GM21717 (cell line): ENCODE data around the gene CACNA1B.
"Not testable (repeated sequence)": the region's sequence is repeated elsewhere in the genome, so short reads cannot be mapped to it uniquely, and the experiment has no call there.

Experiments used
- ATAC-seq: cut with Tn5 transposase; IDR thresholded peaks from one replicate; pipeline ENCODE4 v1.9.1; 2021; ENCODE audit warnings: mild to moderate bottlenecking, moderate library complexity; ENCODE audit not compliant: unreplicated experiment

The CACNA1B gene

DNA sequence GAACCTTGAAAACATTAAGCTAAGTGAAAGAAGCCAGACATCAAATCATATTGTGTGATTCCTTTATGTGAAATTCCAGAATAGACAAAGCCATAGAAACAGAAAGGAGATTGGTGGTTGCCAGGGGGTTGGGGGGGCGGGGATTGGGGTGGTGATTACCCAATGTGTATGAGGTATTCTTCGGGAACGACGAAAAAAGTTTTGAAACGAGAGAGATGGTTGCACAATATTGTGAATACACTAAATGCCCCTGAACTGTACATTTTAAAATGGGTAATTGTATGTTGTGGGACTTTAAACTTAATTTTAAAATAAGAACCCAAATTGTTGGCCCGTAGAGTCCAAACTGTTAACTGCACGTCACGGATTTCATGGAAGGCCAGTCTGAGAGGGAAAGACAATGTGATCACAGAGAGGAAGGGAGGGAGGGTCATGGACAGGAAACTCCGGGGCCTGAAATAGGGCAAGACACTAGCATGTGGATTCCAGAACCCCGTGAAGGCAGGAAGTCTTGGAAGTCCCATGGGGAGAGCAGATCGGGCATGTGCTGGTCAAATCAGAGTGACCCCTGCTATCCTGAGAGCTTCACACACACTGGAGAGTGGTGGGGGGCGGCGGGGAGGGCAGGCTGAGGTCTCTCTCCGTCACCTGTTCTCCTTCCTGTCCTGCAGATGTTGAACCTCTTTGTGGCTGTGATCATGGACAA lies 218.4 kb downstream of the CACNA1B start:
- ATAC-seq = no peak

DNA sequence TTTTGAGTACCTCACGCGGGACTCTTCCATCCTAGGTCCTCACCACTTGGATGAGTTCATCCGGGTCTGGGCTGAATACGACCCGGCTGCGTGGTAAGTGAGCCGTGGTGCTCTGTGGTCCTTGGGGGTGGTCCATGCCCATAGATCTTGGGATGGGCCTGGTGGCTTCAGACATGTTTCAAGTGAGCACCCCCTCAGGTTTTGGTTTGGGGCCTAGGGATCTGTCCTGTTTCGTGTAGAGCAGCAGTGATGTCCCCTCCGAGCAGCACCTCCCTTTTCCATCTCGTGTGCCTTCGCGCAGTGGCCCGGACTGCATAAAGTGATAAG lies 218.9 kb downstream of the CACNA1B start:
- no peak for ATAC-seq

DNA sequence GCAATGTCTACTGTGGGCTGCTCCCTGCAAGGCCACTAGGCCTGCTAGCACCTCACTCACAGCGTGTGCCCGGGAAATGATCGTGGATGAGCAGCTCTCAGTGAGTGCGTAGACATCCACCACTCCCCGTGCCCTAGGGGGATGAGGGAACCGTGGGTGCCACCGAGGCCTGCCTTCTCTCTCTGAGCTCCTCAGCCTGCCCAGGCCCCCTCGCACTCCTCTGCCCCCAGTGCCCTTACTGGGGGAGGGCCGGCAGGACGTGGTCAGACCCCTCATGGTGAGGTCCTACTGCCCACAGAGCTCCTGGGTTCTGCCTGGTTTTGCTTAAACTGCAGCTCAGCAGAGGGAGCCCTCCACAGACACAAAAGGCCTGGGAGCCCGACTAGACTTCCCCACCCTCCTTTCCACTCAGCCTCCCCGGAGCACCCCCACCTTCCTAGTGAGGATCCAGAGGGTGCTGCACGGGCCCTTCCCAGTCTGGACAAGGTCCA lies 220.0 kb downstream of the CACNA1B start:
- no peak for ATAC-seq

DNA sequence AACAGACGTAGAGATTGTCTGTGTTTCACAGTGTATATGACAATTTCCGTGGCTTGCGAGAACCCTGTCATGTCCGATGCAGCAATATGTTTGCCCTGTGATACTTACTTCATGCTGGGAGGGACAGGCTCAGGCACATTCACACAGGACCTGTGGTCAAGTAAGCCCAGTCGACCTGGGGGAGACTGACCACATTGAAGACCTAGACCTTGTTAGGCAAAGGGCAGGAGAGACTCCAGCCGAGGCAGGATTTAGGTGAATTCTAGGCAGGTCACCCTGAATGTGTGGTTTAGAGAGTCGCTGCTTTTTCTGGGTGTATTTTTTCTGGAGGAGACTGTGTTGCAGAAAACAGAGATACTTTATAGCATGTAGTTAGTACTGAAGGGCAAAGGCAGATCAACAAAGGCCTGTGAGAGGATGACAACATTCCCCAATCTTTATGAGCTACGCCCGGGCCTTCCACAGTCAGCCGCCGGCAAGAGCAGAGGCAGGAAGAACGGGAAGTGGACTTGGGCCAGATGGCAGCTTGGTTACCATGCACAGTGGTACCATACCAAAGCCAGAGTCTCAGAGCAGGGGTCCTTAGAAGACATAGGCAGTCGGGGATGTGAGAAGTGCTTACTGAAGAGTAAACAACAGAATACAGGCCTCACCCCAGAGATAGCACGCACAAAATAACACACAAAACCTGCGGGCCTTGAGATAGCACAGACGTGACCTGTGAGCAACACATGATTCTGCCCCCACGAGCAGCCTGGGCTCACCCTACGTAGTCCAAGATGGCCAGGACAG lies 220.7 kb downstream of the CACNA1B start:
- ATAC-seq = no peak

DNA sequence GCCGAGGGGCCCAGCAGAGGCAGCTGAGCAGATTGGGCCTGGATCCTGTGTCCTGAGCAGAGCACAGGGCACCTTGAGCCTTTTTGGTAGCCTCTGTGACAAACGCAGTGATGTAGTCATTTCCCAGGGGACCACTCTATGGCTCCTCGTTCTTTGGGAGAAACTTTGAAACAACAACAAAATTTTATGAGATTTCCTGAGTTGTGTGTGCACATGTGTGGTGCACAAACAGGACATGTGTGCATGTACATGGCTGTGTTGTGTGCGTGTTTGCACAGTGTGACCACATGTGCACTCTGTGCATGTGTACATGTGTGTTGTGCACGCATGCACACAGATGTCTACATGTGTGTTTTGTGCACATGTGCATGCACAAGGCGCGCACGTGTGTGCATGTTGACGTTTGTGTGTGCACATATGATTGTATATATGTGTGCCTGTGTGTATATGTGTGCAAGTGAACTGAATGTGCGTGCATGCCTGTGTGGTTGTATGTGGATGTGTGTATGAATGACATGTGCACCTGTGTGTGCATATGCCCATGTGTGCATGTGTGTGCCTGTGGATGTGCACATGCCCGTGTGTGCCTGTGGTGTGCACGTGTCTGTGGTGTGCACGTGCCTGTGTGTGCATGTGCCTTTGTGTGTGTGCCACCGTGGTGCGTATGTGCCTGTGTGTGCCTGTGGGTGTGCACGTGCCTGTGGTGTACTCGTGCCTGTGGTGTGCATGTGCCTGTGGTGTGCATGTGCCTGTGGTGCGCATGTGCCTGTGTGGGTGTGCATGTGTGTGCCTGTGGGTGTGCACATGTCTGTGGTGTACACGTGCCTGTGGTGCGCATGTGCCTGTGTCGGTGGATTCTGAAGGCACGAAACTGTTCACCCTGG lies 221.6 kb downstream of the CACNA1B start:
- ATAC-seq = no peak

DNA sequence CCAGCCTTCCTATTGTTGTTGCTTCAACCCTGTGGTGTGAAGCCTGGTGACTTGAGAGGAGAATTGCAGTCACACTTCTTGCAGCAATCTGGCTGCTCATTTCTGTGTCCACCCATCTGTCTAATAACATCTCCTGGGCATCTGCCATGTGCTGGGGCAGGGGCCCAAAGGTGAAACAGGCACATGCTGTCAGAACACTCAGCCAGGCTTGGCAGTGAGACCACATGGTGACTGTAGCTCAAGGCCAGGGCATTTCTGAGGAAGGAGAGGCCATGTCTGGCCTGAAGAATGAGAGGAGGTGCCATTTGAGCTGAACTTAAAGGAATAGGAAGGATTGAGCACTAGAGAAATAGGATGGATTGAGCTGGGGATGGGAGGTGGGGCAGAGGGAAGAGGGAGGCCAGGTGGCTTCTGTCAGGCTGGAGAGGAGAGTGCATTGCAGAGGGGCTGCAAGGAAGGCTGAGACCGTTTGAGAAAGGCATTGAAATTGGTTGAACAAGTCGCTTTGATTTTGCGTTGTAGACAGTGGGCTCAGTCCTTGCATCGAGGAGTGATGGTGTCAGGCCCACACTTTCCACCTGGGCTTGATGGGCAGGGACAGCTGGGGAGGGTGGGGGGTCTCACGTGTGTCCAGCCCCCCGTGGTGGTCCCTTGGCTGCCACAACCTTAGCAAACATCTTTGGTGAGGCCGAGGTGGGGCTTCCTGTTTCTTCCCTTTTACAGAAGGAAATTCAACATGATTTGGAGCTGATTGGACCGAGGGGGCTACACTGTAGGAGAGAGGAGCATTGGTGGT lies 222.4 kb downstream of the CACNA1B start:
- no peak for ATAC-seq

DNA sequence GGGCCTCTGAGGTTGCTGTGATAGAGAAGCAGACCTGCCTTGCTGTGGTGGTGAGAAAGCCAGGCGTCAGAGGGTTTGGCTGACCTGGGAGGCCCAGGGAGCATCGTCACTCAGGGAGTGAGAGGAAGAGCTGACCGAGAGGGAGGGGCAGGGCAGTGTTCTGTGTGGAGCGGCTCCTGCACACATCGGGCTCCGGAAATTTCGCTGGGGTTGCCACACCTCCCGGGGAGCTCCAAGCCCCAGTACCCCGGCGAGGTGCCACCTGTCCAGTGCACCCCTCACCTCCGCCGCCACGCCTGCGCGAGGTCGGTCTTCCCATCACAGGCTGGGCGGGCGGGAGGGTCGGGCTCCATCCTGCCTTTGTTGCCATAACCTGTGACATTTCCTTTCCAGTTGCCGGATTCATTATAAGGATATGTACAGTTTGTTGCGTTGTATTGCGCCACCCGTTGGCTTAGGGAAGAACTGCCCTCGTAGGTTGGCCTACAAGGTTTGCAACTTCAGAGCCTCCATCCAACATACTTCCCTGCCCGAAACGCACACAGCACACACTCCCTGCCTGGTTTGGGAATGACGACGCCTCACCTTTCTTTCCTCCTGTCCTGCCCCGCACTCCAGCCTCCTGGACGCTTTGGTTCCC lies 223.2 kb downstream of the CACNA1B start:
- no peak for ATAC-seq

DNA sequence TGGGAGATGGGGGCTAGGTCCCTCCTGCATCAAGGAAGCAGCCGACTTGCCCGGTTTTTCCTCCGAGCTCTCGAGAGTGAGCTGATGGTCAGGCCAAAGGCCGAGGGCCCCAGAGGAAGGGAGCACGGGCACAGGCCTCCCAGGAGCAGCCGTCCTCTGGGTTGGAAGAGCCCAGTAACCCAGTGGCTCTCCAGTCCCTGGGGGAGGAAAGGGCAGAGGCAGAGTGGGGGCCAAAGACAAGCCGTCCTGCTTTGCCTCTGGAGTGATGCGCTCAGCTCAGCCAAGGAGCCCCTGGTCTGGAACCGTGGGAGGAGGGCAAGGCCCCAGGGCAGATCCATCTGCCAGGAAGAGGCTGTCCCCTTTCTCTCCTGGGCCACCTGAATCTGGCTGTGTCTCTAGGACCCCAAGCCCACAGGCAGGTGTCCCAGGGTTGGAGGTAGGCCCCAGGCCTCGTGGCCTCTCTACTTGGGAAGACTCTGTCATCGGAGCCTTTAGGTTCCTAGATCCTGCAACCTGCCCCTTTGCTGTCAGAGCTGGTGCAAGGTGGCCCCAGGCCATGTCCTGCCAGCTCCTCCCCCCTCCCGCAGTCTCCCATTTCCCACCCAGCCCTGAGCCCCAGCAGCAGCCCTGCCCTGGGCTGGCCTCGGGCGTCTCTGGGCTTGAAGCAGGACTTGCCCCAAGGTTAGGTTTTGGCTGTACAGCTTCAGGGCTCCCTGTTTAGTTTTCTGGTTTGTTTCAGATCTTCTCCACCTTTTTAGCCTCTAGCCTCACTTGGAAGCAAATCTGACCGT lies 224.1 kb downstream of the CACNA1B start:
- no peak for ATAC-seq

DNA sequence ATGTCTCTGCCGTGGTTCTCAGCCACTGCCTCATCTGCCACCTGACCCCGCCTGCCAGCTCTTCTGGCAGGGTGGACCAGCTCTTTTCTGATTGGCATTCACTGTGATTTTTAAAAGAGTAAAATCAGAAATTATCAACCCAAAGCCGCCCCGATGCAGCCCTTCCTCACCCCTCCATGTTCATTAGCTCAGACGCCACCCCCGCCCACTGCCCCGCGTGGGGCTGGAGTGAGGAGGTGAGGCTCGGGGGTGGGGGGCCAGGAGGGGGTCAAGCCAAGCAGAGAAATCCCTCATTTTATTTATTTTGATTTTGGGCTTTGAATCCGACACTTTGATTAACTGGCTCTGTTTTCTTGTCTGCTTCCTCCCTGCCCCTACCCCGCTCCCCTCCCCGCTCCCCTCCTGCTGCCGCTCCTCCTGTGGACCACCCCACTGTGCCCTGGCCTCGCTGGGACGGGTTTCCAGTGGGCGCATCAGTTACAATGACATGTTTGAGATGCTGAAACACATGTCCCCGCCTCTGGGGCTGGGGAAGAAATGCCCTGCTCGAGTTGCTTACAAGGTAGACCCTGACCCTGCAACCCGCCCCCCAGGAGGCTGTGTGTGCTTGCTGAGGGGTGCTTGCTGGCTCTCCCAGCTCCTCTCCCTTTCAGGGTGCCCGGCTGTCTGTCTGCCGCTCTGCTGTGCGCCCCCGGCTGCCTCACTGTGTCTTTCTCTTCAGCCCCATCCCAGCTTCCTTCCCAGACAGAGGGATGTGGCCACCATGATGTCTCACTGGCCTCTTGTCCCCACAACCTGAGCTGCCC lies 224.9 kb downstream of the CACNA1B start:
- no peak for ATAC-seq

DNA sequence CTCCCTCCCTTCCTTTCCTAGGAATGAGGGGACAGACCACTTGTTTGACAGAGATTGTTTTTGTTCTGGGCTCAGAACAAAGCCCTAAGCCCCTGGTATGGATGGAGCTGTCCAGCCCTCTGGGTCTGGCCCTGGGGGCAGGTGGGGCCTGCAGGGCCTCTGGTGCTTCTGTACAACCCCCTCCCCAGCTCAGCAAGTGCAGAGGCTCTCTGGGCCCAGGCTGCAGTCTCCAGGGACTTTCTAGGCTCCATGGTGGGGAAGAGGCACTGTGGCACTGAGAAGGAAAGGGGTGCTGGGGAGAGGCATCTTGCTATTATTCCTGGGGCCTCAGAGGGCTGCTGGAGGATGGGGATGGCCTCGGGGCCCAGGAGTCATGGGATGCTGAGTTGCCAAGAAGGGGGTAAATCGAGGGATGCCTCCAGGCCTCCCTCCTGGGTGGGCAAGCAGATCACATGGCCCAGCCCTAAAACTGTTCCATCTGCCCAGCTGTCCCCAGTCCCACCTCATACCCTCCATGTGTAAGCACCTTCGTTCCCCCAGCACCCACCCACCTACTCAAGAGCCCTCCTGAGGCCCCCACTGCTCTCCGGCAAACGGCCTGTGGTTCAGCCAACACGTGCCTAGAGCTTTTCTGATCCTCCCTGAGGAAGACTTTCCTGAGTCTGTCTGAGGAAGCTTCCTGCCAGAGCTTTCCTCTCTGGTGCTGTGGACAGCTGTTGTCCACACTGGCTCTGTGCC lies 225.7 kb downstream of the CACNA1B start:
- no peak for ATAC-seq

DNA sequence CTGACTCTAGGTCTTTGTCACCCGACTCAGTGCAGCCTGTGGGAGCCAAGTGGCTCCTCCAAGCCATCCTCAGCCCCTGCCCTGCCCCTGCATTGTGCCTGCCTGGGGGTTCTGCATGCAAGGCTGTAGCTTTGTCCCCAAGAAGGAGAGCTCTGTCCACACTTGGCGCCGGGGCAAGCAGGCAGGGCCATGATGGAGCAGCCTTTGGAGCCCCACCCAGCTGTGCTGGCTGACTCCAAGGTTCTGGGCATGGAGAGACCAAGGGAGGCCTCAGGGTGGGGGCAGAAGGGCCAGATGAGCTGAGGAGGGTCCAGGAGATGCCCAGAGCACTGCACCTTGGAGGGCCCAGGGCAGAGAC lies 226.2 kb downstream of the CACNA1B start:
- no peak for ATAC-seq

DNA sequence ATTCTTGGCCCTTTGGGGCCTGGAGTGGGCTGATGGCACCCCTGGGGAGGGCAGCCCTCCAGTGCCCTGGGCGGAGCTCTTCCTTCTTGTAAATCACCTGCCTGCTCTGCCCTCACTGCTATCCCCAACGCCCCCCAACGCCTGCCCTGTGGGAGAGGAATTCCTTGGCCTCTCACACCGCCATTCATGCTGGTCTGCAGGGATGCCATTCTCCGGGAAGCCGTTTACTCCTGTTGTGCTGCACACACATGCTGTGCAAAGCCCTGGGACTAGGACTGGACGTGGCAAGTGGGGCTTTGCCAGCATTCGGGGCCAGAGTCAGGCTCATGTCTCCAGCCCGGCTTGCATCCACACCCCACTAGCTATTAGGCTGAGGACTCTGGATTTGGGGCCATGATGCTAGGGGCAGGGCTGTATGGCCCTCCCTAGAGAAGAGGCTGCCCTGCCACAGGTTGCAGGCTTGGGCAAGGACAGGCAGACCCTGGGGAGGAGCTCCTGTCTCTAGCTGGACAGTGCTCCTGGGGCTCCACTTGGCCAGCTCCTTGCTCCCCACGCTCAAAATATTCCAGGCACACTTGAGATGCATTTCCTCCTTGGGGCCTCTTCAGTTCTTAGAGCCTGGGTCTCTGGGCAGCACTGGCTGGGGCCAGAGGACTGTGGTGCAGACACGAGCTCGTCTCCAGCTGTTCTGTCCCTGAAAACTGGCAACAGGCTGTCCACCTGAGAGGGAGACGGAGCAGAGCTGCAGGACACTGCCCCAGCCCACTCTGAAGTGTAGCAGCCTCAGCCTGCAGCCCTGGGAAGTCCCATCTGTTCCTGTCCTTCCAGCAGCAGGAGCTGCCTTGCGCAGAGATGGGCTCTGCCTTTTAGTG lies 226.9 kb downstream of the CACNA1B start:
- no peak for ATAC-seq

DNA sequence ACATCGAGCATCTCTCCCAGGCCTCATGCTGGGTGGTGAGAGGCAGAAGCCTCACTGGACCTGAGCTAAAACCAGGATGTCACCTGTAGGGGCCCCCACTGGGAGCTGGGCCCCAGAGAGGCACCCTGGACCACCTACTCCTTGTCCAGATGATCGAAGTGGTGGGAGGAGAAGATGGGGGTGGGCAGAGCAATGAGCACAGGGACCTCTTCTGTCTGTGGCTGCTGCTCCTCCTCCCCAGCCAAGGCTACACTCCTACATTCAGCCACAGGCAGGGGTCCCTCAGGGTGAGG lies 227.5 kb downstream of the CACNA1B start:
- ATAC-seq = no peak

DNA sequence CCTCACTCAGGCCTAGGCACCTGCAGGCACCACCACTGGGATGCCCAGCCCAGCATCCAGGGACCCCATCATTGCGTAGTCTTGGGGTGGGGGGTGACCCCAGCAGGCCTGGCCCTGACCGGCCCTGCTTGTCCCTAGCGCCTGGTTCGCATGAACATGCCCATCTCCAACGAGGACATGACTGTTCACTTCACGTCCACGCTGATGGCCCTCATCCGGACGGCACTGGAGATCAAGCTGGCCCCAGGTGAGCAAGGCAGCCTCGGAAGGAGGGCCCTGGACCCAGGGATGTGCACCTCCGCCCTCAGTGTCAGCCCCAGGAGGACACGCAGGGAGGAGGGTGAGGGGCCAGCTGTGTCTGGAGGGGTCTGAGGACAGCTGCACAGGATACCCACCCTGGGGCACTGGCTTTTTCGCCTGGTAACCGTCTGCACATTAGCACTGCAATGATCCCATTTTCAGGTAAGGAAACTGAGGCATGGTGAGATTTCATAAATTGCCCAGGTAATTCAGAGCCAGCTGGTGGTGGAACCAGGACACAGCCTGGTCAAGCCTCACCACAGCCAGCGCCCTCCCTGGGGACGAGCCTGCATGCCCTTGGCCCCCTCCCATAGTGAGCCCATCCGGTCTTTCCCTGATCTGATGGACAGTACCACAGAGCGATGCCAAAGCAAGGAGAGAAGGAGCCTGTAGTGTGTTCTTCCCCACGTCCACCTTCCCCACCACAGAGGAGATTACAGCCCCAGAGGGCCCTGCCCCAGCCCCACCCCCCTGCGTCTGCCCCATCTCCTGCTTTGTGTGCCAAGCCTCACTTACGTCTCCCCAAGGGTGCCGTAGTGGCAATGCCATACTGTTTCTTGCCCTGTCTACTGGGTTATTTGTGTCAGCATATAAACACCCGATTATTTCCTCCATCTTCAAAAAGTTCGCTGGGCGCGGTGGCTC lies 228.3 kb downstream of the CACNA1B start:
- no peak for ATAC-seq

DNA sequence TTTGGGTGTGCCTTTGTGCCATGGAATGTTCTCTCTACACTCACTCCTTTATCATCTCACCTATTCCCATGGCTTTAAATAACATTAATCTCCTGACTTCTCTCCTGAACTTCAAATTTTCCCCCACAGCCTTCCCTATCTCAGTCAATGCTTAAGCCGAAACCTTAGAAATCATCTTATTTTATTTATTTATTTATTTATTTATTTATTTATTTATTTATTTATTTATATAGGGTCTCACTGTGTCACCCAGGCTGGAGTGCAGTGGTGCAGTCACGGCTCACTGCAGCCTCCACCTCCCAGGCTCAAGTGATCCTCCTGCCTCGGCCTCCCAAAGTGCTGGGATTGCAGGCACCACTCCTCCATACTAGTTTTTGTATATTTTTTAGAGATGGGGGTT lies 229.5 kb downstream of the CACNA1B start:
- ATAC-seq = not testable (repeated sequence)

DNA sequence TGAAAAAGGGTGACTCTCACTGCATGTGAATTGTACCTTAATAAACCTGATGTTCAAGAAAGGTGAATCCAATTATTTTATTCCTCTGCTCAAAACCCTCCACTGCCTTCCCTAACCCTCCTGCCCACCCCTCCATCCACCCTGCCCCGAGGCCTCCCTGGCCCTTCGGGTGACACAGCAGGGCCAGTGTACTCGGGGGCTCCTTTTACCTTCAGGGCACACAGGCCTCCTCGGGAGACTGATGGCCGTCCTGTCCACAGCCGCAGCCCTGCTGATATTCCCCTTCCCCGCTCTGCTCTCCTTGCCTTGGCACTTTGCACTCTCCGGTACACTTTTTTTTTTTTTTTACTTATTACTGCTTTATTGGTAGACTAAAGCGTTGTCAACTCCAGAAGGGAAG lies 234.0 kb downstream of the CACNA1B start:
- no peak for ATAC-seq
